ENCODE measurements around the gene PBX4.
A peak's percentile ranks its signal among the peaks of the same experiment; 100 is the strongest.

PBX4 gene

GRCh38 chr19:19637186-19637522, 18.7 kb upstream of the PBX4 start:
- CTCF ChIA-PET = no interaction called here

GRCh38 chr19:19636573-19637185, 18.2 kb upstream of the PBX4 start:
- no peaks in the 10 kb centered on the region for H3K4me1 ChIP-seq (ENCODE audit: control insufficient read depth, insufficient read depth, low read length)
- no peaks in the 10 kb centered on the region for H3K9me3 ChIP-seq (ENCODE audit: control insufficient read depth, insufficient read depth, low read depth, low read length)
- H3K27ac ChIP-seq (ENCODE audit: extremely low read depth, low read depth, low read length) = no peak overlapping the region
- peaks cover 0 to 42% of the 10 kb centered on the region in 2 experiments; a peak in 2 of 3 replicates for H3K36me3 ChIP-seq (ENCODE audit: control insufficient read depth in 2 of 2, insufficient read depth in 1 of 2, low read length in 2 of 2)
- H3K4me3 ChIP-seq (ENCODE audit: low read depth, low read length) = no peak overlapping the region
- ChIA-PET POLR2A (interaction anchor here (0.6 kb wide), 1 partner anchor 16 kb away, joined by 3 read pairs; no protein-coding TSS in a partner anchor), CTCF (no interaction called here)
- TF ChIP-seq BCL11A (tag by site-specific recombination; IDR thresholded peaks at IDR 0.05; ENCODE audit: low read depth) (peak; percentile 43; the same call in 1 of the 2 replicates), BCL11B (tag by site-specific recombination; IDR thresholded peaks at IDR 0.05; ENCODE audit: low read depth) (peak; percentile 62; the same call in 1 of the 2 replicates), ZNF837 (tag by site-specific recombination; IDR thresholded peaks at IDR 0.05) (no peak), SP2 (tag by site-specific recombination; IDR thresholded peaks at IDR 0.05) (no peak), ZNF626 (tag by site-specific recombination; IDR thresholded peaks at IDR 0.05) (no peak), ZNF843 (tag by site-specific recombination; IDR thresholded peaks at IDR 0.05) (no peak), IKZF3 (tag by site-specific recombination; IDR thresholded peaks at IDR 0.05) (no peak), ZNF341 (tag by site-specific recombination; IDR thresholded peaks at IDR 0.05; ENCODE audit: low read depth) (no peak), ZNF146 (tag by site-specific recombination; IDR thresholded peaks at IDR 0.05) (no peak)
- TF ChIP-seq, protein P1, sequence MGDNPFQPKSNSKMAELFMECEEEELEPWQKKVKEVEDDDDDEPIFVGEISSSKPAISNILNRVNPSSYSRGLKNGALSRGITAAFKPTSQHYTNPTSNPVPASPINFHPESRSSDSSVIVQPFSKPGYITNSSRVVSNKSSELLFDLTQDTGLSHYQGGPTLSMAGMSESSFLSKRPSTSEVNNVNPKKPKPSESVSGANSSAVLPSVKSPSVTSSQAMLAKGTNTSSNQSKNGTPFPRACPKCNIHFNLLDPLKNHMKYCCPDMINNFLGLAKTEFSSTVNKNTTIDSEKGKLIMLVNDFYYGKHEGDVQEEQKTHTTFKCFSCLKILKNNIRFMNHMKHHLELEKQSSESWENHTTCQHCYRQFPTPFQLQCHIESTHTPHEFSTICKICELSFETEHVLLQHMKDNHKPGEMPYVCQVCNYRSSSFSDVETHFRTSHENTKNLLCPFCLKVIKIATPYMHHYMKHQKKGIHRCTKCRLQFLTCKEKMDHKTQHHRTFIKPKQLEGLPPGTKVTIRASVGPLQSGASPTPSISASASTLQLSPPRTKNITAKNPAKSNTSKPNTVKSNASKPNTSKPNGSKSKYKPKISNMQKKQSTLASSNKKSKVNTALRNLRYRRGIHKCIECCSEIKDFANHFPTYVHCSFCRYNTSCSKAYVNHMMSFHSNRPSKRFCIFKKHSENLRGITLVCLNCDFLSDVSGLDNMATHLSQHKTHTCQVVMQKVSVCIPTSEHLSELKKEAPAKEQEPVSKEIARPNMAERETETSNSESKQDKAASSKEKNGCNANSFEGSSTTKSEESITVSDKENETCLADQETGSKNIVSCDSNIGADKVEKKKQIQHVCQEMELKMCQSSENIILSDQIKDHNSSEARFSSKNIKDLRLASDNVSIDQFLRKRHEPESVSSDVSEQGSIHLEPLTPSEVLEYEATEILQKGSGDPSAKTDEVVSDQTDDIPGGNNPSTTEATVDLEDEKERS (tag by site-specific recombination; IDR thresholded peaks at IDR 0.05) = no peak
- TF ChIP-seq, protein P2, sequence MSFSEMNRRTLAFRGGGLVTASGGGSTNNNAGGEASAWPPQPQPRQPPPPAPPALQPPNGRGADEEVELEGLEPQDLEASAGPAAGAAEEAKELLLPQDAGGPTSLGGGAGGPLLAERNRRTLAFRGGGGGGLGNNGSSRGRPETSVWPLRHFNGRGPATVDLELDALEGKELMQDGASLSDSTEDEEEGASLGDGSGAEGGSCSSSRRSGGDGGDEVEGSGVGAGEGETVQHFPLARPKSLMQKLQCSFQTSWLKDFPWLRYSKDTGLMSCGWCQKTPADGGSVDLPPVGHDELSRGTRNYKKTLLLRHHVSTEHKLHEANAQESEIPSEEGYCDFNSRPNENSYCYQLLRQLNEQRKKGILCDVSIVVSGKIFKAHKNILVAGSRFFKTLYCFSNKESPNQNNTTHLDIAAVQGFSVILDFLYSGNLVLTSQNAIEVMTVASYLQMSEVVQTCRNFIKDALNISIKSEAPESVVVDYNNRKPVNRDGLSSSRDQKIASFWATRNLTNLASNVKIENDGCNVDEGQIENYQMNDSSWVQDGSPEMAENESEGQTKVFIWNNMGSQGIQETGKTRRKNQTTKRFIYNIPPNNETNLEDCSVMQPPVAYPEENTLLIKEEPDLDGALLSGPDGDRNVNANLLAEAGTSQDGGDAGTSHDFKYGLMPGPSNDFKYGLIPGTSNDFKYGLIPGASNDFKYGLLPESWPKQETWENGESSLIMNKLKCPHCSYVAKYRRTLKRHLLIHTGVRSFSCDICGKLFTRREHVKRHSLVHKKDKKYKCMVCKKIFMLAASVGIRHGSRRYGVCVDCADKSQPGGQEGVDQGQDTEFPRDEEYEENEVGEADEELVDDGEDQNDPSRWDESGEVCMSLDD (tag by site-specific recombination; IDR thresholded peaks at IDR 0.05) = no peak

More at GRCh38 chr19:19637186-19637522, 18.7 kb upstream of the PBX4 start:
- H3K9me3 ChIP-seq (ENCODE audit: control insufficient read depth, insufficient read depth, low read depth, low read length) = no peaks in the 10 kb centered on the region
- H3K4me1 ChIP-seq (ENCODE audit: control insufficient read depth, insufficient read depth, low read length) = no peaks in the 10 kb centered on the region
- TF ChIP-seq ZEB2 (tag by site-specific recombination; IDR thresholded peaks at IDR 0.05) (no peak), ZNF596 (tag by site-specific recombination; IDR thresholded peaks at IDR 0.05) (no peak), ZNF555 (tag by site-specific recombination; conservative IDR thresholded peaks at IDR 0.05) (no peak), EGR2 (tag by site-specific recombination; IDR thresholded peaks at IDR 0.05; ENCODE audit: low read depth) (no peak), HOXC10 (CRISPR knock-in tag; IDR thresholded peaks at IDR 0.05) (no peak), ZFHX2 (tag by site-specific recombination; conservative IDR thresholded peaks at IDR 0.05) (no peak), ZFP3 (tag by site-specific recombination; IDR thresholded peaks at IDR 0.05; ENCODE audit: low read depth) (no peak), ZNF354C (tag by site-specific recombination; IDR thresholded peaks at IDR 0.05; ENCODE audit: borderline replicate concordance, low read depth) (no peak), KLF10 (tag by site-specific recombination; IDR thresholded peaks at IDR 0.05) (no peak), ZNF157 (tag by site-specific recombination; IDR thresholded peaks at IDR 0.05) (no peak), ZNF561 (tag by site-specific recombination; IDR thresholded peaks at IDR 0.05; ENCODE audit: borderline replicate concordance) (no peak), ZNF350 (tag by site-specific recombination; IDR thresholded peaks at IDR 0.05) (no peak), ZNF560 (tag by site-specific recombination; IDR thresholded peaks at IDR 0.05; ENCODE audit: borderline replicate concordance) (no peak), ZFP37 (tag by site-specific recombination; IDR thresholded peaks at IDR 0.05) (no peak), ELK4 (IDR thresholded peaks at IDR 0.05; ENCODE audit: borderline replicate concordance, low read depth, low read length) (no peak)
- TF ChIP-seq, protein P3, sequence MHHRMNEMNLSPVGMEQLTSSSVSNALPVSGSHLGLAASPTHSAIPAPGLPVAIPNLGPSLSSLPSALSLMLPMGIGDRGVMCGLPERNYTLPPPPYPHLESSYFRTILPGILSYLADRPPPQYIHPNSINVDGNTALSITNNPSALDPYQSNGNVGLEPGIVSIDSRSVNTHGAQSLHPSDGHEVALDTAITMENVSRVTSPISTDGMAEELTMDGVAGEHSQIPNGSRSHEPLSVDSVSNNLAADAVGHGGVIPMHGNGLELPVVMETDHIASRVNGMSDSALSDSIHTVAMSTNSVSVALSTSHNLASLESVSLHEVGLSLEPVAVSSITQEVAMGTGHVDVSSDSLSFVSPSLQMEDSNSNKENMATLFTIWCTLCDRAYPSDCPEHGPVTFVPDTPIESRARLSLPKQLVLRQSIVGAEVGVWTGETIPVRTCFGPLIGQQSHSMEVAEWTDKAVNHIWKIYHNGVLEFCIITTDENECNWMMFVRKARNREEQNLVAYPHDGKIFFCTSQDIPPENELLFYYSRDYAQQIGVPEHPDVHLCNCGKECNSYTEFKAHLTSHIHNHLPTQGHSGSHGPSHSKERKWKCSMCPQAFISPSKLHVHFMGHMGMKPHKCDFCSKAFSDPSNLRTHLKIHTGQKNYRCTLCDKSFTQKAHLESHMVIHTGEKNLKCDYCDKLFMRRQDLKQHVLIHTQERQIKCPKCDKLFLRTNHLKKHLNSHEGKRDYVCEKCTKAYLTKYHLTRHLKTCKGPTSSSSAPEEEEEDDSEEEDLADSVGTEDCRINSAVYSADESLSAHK (tag by site-specific recombination; IDR thresholded peaks at IDR 0.05) = no peak
- TF ChIP-seq, protein P4, sequence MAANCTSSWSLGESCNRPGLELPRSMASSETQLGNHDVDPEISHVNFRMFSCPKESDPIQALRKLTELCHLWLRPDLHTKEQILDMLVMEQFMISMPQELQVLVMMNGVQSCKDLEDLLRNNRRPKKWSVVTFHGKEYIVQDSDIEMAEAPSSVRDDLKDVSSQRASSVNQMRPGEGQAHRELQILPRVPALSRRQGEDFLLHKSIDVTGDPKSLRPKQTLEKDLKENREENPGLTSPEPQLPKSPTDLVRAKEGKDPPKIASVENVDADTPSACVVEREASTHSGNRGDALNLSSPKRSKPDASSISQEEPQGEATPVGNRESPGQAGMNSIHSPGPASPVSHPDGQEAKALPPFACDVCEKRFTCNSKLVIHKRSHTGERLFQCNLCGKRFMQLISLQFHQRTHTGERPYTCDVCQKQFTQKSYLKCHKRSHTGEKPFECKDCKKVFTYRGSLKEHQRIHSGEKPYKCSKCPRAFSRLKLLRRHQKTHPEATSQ (tag by site-specific recombination; IDR thresholded peaks at IDR 0.05) = no peak
- no peak overlapping the region for H3K4me3 ChIP-seq (ENCODE audit: low read depth, low read length)
- no peak overlapping the region for H3K27ac ChIP-seq (ENCODE audit: extremely low read depth, low read depth, low read length)
- H3K36me3 ChIP-seq (ENCODE audit: control insufficient read depth in 2 of 2, insufficient read depth in 1 of 2, low read length in 2 of 2) = peaks cover 0 to 43% of the 10 kb centered on the region in 2 experiments; a peak in 2 of 3 replicates
- POLR2A ChIA-PET = no interaction called here
